HT-29 (cell line): ENCODE data around the gene DDR1. TPM values are rescaled to one million over a fixed set of nuclear protein-coding genes. Genes with fewer than 3 reads are reported as not detected.

ENCODE experiments used
- small RNA-seq: library from RNA; depleted of rRNA; stranded (forward); fragments of <200 nt; gene quantifications from one replicate; pipeline ENCODE3, GENCODE V24; 2014
- total RNA-seq: library from RNA; depleted of rRNA; stranded (reverse); fragments of >200 nt; shearing (Covaris generic); gene quantifications from 2 replicates; pipeline ENCODE4 v1.2.3, GENCODE V29; 2014; rRNA removed

DDR1 gene
- total RNA-seq, 1 experiment from 2014 or later: 158 TPM

Small RNA genes lying within 50 kb of the gene (small RNA-seq; reads per million reads assigned to genes)
- gene RF00019: not detected

Other genes starting within 250 kb of the DDR1 start
- 14.5 and 18.6 TPM in 2 replicates for gene C6orf136, start 237.4 kb upstream of the DDR1 start, total RNA-seq
- gene DHX16, start 211.5 kb upstream of the DDR1 start, total RNA-seq: 43.2 and 43.8 TPM in 2 replicates
- gene PPP1R18, start 197.9 kb upstream of the DDR1 start, total RNA-seq: 12.1 and 13.2 TPM in 2 replicates
- 16.2 and 18.3 TPM in 2 replicates for gene NRM, start 193.5 kb upstream of the DDR1 start, total RNA-seq
- 24.8 and 24.9 TPM in 2 replicates for gene MDC1, start 167.2 kb upstream of the DDR1 start, total RNA-seq
- 935 and 959 TPM in 2 replicates for gene TUBB, start 164.2 kb upstream of the DDR1 start, total RNA-seq
- gene FLOT1, start 141.8 kb upstream of the DDR1 start, total RNA-seq: 142 and 152 TPM in 2 replicates
- gene IER3, start 140.0 kb upstream of the DDR1 start, total RNA-seq: 200 and 206 TPM in 2 replicates
- 18.9 and 20.2 TPM in 2 replicates for gene GTF2H4, start 23.7 kb downstream of the DDR1 start, total RNA-seq
- gene VARS2, start 29.7 kb downstream of the DDR1 start, total RNA-seq: 23.2 and 24.4 TPM in 2 replicates
- 4.7 and 8.0 TPM in 2 replicates for gene SFTA2, start 47.7 kb downstream of the DDR1 start, total RNA-seq
- gene MUCL3, start 56.5 kb downstream of the DDR1 start, total RNA-seq: 0.08 and 0.15 TPM in 2 replicates
- gene MUC21, start 99.2 kb downstream of the DDR1 start, total RNA-seq: not detected in 2 replicates
- gene MUC22, start 126.0 kb downstream of the DDR1 start, total RNA-seq: not detected in 2 replicates
- 0.13 and 0.33 TPM in 2 replicates for gene C6orf15, start 228.1 kb downstream of the DDR1 start, total RNA-seq
- gene PSORS1C1, start 230.3 kb downstream of the DDR1 start, total RNA-seq: 1.1 and 1.2 TPM in 2 replicates
- 0.08 TPM in 1 of 2 replicates, not detected in the other for gene CDSN, start 235.9 kb downstream of the DDR1 start, total RNA-seq